Measurements from ENCODE around the gene EYA2. TPM values are rescaled to one million over a fixed set of nuclear protein-coding genes. Genes with fewer than 3 reads are reported as not detected.

Gene EYA2
- total RNA-seq, 1 donor from 2014 or later: 1.3 TPM

DNA sequence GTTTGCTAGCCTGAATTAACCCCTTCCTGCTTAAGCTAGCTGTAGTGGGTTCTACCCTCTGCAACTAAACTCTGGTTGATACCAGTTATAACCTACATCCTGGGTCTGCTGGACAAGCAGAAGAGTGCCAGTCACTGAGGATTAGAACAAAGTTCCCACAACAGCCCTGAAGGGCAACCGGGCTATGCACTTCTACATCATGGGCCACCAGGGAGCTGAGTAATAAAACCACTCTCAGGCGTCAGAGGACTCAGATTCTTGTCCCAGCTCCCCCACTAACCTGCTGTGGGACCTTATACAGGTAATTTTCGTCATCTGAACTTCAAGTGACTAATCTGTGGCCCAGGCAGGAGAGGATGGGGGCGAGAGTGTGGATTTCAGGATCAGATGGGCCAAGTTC, 56.8 kb downstream of the EYA2 start:
- peaks cover 5% of the 10 kb centered on the region for H3K9me3 Mint-ChIP-seq
- TF ChIP-seq, protein P1, sequence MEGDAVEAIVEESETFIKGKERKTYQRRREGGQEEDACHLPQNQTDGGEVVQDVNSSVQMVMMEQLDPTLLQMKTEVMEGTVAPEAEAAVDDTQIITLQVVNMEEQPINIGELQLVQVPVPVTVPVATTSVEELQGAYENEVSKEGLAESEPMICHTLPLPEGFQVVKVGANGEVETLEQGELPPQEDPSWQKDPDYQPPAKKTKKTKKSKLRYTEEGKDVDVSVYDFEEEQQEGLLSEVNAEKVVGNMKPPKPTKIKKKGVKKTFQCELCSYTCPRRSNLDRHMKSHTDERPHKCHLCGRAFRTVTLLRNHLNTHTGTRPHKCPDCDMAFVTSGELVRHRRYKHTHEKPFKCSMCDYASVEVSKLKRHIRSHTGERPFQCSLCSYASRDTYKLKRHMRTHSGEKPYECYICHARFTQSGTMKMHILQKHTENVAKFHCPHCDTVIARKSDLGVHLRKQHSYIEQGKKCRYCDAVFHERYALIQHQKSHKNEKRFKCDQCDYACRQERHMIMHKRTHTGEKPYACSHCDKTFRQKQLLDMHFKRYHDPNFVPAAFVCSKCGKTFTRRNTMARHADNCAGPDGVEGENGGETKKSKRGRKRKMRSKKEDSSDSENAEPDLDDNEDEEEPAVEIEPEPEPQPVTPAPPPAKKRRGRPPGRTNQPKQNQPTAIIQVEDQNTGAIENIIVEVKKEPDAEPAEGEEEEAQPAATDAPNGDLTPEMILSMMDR (conservative IDR thresholded peaks at IDR 0.05): no peak
- H3K4me1 Mint-ChIP-seq: peaks cover 5% of the 10 kb centered on the region
- no peaks in the 10 kb centered on the region for H3K36me3 Mint-ChIP-seq (ENCODE audit: low read depth)
- no peak overlapping the region for H3K27ac Mint-ChIP-seq (ENCODE audit: unreplicated experiment)
- DNase-seq (ENCODE audit: low read depth, low spot score): no peak
- no peaks in the 10 kb centered on the region for H3K27me3 Mint-ChIP-seq (ENCODE audit: low read depth)
- H3K4me3 Mint-ChIP-seq: no peak overlapping the region

DNA sequence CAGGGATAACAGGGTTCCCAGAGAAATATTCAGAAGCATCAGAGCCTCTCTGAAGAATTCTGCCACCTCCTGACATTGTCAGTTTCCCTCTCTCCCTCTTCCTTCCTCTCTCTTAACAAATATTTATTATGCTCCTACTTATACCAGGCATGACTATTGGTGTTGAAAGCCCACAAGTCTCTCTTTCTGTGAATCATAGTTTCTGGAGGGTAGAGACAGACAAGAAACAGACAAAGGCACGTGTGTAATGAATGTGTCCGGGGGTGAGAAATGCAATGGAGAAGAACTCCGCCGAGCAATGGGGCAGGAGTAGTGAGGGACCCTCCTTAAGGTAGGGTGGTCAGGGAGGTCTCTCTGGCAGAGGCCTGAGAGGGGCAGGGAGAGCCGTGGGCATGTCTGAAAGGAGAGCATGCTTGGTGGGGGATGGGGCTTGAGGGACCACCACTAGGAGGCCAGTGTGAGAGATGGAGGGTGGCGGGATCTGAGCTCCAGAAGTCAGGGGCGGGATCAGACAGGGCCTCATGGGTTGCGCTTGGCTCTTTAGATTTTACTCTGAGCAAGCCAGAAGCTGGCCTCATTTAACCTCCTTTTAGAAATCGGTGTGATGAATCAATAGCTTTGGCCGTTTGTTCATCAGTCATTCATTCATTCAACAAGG, 57.3 kb downstream of the EYA2 start:
- no peaks in the 10 kb centered on the region for H3K36me3 Mint-ChIP-seq (ENCODE audit: low read depth)
- H3K4me3 Mint-ChIP-seq: no peak overlapping the region
- TF ChIP-seq, protein P1 (conservative IDR thresholded peaks at IDR 0.05): no peak
- H3K27ac Mint-ChIP-seq (ENCODE audit: unreplicated experiment): no peak overlapping the region
- no peak for DNase-seq (ENCODE audit: low read depth, low spot score)
- no peaks in the 10 kb centered on the region for H3K27me3 Mint-ChIP-seq (ENCODE audit: low read depth)
- H3K4me1 Mint-ChIP-seq: peaks cover 5% of the 10 kb centered on the region
- H3K9me3 Mint-ChIP-seq: peaks cover 6% of the 10 kb centered on the region

DNA sequence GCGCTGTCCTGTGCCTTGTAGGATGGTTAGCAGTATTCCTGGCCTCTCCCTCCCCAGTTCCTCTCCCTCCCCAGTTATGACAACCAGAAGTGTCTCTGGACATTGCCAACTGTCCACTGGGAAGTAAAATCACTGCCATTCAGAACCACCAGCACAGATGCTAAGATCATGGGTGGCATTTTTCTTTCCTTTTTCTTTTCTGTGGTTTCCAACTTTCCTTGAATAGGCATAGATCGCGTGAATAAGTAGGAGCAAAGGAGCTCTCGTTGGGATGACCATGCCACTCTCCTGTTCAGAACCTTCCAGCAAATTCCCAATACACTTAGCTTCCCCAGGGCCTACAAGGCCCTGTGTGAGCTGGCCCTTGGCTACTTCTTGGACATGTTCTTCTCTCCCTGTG, 59.0 kb downstream of the EYA2 start:
- H3K27ac Mint-ChIP-seq (ENCODE audit: unreplicated experiment): no peak overlapping the region
- DNase-seq (ENCODE audit: low read depth, low spot score): no peak
- no peaks in the 10 kb centered on the region for H3K36me3 Mint-ChIP-seq (ENCODE audit: low read depth)
- H3K27me3 Mint-ChIP-seq (ENCODE audit: low read depth): no peaks in the 10 kb centered on the region
- peaks cover 5% of the 10 kb centered on the region for H3K4me1 Mint-ChIP-seq
- H3K9me3 Mint-ChIP-seq: peaks cover 6% of the 10 kb centered on the region
- no peak overlapping the region for H3K4me3 Mint-ChIP-seq
- TF ChIP-seq, protein P1 (conservative IDR thresholded peaks at IDR 0.05): no peak

DNA sequence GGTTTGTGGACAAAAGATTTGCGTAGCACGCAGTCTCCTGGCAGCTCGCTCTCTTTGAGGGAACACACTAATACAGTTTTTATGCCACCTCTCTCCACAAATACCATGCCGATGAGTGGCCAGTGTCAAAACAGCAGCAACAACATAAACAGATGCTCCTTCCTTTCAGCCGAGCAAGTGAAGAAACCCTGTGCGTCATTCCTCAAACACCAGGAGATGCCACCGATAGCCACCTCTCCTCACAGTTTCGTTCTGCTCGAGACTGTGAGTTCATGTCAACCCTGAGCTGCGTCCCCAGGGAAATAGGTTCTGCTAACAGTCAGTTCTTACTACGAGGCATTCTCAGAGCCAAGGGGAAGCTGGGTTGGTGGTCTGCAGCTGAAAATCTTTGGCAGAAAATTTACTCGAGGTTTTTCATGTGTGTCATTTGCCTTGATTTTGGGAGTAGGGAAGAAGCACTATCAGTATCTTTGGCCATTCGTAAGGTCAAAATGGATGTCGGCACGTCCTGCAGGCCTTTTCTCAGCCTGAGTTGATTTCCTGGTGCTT, 59.9 kb downstream of the EYA2 start:
- peaks cover 6% of the 10 kb centered on the region for H3K9me3 Mint-ChIP-seq
- H3K27ac Mint-ChIP-seq (ENCODE audit: unreplicated experiment): no peak overlapping the region
- no peak for DNase-seq (ENCODE audit: low read depth, low spot score)
- H3K27me3 Mint-ChIP-seq (ENCODE audit: low read depth): no peaks in the 10 kb centered on the region
- H3K4me3 Mint-ChIP-seq: no peak overlapping the region
- peaks cover 8% of the 10 kb centered on the region for H3K4me1 Mint-ChIP-seq
- TF ChIP-seq, protein P1 (conservative IDR thresholded peaks at IDR 0.05): no peak
- no peaks in the 10 kb centered on the region for H3K36me3 Mint-ChIP-seq (ENCODE audit: low read depth)

DNA sequence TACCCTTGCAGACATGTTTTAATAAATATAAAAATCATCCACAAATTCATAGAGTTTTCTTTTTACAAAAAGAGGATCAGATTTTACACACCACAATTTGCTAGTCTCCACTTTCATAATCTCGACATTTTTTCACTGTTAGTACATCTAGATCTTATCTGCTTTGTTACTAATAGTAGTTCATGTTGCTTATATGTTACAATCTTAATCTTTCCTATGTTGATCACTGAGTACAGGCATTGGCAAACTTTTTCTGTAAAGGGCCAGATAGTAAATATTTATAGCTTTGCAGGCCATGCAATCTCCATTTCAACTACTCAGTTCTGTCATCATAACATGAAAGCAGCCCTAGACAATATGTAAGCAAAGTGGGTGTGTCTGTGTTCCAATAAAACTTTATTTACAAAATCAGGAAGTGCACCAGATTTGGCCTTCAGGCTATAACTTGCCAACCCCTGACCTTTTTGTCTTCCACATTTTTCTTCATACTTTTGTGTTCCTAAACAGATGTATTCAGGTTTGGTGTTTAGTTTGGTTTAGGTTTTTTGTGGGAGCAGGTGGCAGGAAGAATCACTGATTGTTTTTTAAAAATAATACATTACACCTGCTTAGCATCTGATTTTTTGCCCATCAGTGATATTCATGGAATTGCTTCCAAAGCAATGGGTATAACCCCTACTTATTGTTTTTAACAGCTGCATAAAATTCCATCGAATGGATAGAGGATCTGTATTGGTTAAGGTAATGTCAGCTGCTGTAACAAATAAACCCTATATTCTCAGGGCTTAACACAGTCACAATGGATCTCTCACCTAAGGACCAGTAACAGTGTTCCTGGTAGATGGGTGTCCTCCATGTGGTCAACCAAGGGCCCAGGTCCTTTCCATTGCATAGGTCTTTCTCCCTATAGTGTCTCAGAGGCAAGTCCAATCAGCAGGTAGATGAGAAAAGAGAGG, 61.2 kb downstream of the EYA2 start:
- no peak overlapping the region for H3K27ac Mint-ChIP-seq (ENCODE audit: unreplicated experiment)
- no peak for DNase-seq (ENCODE audit: low read depth, low spot score)

More for the DNA sequence above, 61.2 kb downstream of the EYA2 start:
- H3K27me3 Mint-ChIP-seq (ENCODE audit: low read depth): no peaks in the 10 kb centered on the region
- no peak overlapping the region for H3K4me3 Mint-ChIP-seq
- peaks cover 20% of the 10 kb centered on the region for H3K4me1 Mint-ChIP-seq
- TF ChIP-seq, protein P1 (conservative IDR thresholded peaks at IDR 0.05): no peak
- H3K36me3 Mint-ChIP-seq (ENCODE audit: low read depth): no peaks in the 10 kb centered on the region
- H3K9me3 Mint-ChIP-seq: peaks cover 6% of the 10 kb centered on the region

All from neural crest cell (in vitro differentiated cells).